ENCODE measurements around the gene EPHA8. TPM values are rescaled to one million over a fixed set of nuclear protein-coding genes. Genes with fewer than 3 reads are reported as not detected.

Gene EPHA8
- polyA plus RNA-seq, 6 donors from 2014 or later = not detected

DNA sequence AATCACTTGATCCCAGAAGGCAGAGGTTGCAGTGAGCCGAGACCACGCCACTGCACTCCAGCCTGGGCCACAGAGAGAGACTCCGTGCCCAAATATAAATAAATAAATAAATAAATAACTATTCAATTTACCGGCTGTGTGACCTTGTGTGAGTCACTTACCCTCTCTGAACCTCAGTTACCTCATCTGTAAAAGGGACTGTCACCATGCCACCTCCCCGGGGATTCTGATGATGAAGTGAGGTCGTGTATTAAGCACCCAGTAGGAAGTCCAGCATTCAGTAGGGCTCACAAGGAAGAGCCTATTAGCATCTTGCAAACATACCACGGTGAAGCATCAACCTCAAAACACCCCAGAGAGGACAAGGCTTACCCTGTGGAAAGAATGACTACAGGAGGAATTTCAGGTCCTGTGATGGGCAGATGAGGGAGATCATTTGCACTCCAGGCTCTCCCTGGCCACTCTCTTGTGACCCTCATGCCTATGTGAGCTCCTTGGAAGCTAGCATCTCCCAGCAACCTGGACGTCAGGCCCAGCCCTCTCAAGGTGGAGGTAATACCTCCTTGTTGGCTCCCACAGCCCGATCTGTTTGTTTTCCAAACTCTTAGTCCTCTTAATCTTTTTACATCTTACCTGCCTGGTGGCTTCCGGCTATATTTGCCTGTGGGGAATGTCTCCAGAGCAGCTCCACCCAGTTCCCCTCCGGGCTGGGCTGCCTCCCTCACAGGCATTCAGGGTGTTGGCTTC, 65.6 kb downstream of the EPHA8 start:
- Mint-ChIP-seq H3K4me1 (no peaks in the 10 kb centered on the region), H3K9me3 (no peaks in the 10 kb centered on the region), H3K36me3 (no peaks in the 10 kb centered on the region), H3K27me3 (peaks cover 56 to 84% (median 69%) of the 10 kb centered on the region in 3 donors), H3K27ac (no peak overlapping the region), H3K4me3 (no peak overlapping the region)
- ATAC-seq (ENCODE audit: low read depth in 2 of 2) (no peak), DNase-seq (no peak)

DNA sequence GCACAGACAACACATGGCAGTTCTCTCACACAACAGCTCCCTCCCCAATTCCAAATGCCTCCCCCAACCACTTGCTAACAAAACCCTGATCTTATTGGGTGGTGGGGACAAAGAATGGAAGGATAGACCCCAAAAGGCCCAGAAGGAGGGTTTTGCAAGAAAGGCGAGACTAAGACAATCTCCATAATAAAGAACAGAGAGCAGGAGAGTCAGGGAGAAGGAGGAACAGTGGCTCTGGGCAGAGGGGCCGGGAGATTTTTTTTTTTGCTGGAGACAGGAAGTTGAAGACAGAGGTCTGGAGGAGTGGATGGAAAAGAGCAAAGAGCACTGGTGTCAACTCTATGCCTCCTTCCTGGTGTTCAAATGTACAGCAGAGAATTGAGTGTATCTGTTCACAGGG, 66.6 kb downstream of the EPHA8 start:
- H3K36me3 Mint-ChIP-seq = no peaks in the 10 kb centered on the region
- no peak overlapping the region for H3K4me3 Mint-ChIP-seq
- no peaks in the 10 kb centered on the region for H3K4me1 Mint-ChIP-seq
- H3K9me3 Mint-ChIP-seq = peaks cover 0 to 1% (median 0%) of the 10 kb centered on the region in 7 donors
- no peak overlapping the region for H3K27ac Mint-ChIP-seq
- DNase-seq (no peak), ATAC-seq (ENCODE audit: low read depth in 2 of 2) (no peak)
- peaks cover 47 to 74% (median 62%) of the 10 kb centered on the region in 3 donors for H3K27me3 Mint-ChIP-seq

DNA sequence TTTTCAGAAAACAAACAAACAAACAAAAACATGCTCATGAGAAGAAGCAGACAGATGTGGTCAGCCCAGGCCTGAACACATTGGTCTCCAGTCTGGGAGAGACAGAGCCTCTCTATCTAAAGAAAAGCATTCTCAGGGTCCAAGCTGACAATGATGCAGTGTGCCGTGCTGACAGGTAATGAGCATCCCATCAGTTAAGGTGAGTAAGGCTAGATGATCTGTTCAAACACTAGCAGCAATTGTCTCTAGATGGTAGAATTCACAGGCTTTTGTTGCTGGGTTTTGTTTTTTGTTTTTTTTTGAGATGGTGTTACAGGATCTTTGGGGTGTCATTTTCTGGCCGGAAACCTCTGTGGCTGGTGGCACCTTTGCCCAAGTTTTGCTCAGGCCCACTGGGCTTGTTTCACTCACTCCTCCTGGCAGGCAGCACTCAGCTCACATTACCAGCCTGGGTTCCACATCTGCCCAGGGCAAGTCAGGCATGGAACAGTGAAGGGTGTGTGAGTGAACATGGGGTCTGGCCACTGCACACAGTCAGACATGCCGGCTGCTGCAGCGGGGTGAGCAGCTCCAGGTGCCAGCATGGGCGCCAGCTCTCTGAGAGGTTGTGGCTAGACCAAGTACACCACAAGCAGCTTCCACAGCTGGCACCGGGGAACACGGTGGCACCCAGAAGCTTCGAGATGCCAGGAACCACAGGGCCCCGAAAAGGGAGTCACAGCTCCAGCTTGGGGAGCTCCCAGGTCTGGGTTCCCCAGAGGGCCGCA, 70.6 kb downstream of the EPHA8 start:
- DNase-seq (no peak), ATAC-seq (ENCODE audit: low read depth in 2 of 2) (no peak)
- Mint-ChIP-seq H3K4me1 (no peaks in the 10 kb centered on the region), H3K4me3 (peak overlapping the region in 1 of 8 donors; percentile 6), H3K36me3 (no peaks in the 10 kb centered on the region), H3K27me3 (peaks cover 47 to 48% (median 48%) of the 10 kb centered on the region in 3 donors), H3K27ac (peak overlapping the region in 1 of 6 donors; percentile 83), H3K9me3 (peaks cover 0 to 1% (median 0%) of the 10 kb centered on the region in 7 donors)

DNA sequence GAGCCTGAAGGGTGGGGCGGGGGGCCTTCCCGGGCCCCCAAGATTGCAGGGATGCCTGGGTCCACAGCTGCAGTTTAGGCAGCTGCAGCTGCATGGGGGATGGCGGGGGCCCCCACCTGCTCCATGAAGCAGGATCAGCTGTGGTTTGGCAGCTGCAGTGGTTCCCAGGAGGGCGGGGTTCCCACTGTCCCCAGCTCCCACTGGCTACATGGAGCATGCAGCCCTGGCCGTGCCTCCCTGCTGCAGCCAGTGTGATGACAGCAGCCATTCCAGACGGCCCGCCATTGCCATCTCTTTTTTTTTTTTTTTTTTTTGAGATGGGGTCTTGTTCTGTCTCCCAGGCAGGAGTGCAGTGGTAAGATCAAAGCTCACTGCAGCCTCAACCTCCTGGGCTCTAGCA, 72.1 kb downstream of the EPHA8 start:
- Mint-ChIP-seq H3K36me3 (no peaks in the 10 kb centered on the region), H3K27me3 (peaks cover 32 to 34% (median 33%) of the 10 kb centered on the region in 3 donors), H3K4me1 (no peaks in the 10 kb centered on the region), H3K9me3 (peaks cover 0 to 1% (median 0%) of the 10 kb centered on the region in 7 donors), H3K4me3 (no peak overlapping the region), H3K27ac (no peak overlapping the region)
- DNase-seq = no peak
- no peak for ATAC-seq (ENCODE audit: low read depth in 2 of 2)

DNA sequence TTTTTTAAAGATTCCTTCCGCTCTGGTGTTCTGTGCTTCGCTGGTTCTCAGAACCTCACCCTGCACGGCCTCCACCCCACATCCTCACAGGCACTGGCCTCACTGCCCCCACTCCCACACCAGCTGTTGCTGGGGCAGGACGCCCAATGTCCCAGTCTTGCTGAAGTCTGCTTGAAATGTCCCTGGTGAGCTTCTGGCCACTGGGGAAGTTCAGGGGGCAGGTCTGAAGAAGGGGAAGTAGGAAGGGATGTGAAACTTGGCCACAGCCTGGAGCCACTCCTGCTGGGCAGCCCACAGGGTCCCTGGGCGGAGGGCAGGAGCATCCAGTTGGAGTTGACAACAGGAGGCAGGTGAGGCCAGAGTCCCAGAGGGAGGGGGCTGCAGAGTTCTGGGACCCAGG, 73.1 kb downstream of the EPHA8 start, which contains the start of gene C1QA:
Gene C1QA, plus strand, starts transcription at position 276 of the 400 bp plus-strand sequence. CDS start 989 bp downstream, outside the sequence.
- H3K27ac Mint-ChIP-seq = no peak within 1 kb of the TSS
- H3K4me3 Mint-ChIP-seq = no peak within 1 kb of the TSS
- ATAC-seq (ENCODE audit: low read depth in 2 of 2) (no peak), DNase-seq (no peak)
- peaks cover 0 to 1% (median 0%) of the 10 kb centered on the region in 7 donors for H3K9me3 Mint-ChIP-seq
- H3K27me3 Mint-ChIP-seq = peaks cover 26 to 33% (median 29%) of the 10 kb centered on the region in 3 donors
- H3K4me1 Mint-ChIP-seq = no peaks in the 10 kb centered on the region
- H3K36me3 Mint-ChIP-seq = no peaks in the 10 kb centered on the region

DNA sequence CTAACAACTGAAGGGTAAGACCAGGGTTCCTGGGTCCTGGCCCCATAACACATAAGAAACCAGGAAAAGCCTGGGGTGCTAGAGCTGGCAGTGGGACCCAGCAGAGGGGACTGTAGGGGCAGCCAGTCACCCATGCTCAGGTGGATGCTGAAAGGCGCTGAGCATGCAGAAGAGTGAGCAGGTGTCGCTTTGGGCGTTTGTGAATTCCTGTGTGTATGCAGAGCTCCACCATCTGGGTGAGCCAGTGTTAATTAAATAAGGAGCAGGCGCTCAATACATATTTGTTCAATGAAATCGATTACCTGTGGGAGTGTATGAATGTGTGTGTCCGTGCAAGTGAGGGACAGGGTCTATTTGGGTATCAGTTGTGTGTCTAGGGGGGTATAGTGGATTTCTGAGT, 73.6 kb downstream of the EPHA8 start:
- H3K36me3 Mint-ChIP-seq = no peaks in the 10 kb centered on the region
- H3K4me3 Mint-ChIP-seq = no peak overlapping the region
- H3K4me1 Mint-ChIP-seq = no peaks in the 10 kb centered on the region
- peaks cover 20 to 33% (median 28%) of the 10 kb centered on the region in 3 donors for H3K27me3 Mint-ChIP-seq
- peaks cover 0 to 1% (median 0%) of the 10 kb centered on the region in 7 donors for H3K9me3 Mint-ChIP-seq
- no peak for DNase-seq
- ATAC-seq (ENCODE audit: low read depth in 2 of 2) = no peak
- no peak overlapping the region for H3K27ac Mint-ChIP-seq

DNA sequence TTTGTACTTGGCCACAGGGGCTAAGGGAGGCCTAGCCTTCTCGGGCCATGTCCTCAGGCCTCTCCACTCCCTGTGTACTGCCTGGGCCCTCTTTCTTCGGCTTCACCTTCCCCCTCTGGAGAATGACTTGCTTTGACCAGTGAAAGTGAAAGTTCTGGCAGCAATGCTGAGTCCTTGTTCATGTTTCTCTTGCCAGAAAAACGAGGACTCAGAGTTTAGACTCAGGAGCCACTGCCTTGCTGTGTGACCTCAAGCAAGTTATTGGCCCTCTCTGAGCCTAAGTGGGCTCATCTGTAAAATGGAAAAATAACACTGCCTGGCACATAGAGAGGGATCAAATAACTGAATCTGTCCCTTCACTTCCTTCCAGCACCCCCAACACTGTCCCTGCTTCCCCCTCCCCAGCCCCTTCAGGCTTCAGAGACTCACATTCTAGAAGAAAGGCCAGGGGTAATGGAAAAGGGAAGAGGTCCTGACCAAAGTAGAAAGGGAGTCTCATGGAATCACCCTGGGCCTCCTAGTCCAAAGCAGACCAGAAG, 74.7 kb downstream of the EPHA8 start:
- no peak overlapping the region for H3K4me3 Mint-ChIP-seq
- H3K9me3 Mint-ChIP-seq = peaks cover 0 to 1% (median 0%) of the 10 kb centered on the region in 7 donors
- no peaks in the 10 kb centered on the region for H3K4me1 Mint-ChIP-seq
- peak overlapping the region in 1 of 6 donors; percentile 44 for H3K27ac Mint-ChIP-seq
- no peak for DNase-seq
- peaks cover 20 to 37% (median 28%) of the 10 kb centered on the region in 3 donors for H3K27me3 Mint-ChIP-seq
- no peak for ATAC-seq (ENCODE audit: low read depth in 2 of 2)
- no peaks in the 10 kb centered on the region for H3K36me3 Mint-ChIP-seq

DNA sequence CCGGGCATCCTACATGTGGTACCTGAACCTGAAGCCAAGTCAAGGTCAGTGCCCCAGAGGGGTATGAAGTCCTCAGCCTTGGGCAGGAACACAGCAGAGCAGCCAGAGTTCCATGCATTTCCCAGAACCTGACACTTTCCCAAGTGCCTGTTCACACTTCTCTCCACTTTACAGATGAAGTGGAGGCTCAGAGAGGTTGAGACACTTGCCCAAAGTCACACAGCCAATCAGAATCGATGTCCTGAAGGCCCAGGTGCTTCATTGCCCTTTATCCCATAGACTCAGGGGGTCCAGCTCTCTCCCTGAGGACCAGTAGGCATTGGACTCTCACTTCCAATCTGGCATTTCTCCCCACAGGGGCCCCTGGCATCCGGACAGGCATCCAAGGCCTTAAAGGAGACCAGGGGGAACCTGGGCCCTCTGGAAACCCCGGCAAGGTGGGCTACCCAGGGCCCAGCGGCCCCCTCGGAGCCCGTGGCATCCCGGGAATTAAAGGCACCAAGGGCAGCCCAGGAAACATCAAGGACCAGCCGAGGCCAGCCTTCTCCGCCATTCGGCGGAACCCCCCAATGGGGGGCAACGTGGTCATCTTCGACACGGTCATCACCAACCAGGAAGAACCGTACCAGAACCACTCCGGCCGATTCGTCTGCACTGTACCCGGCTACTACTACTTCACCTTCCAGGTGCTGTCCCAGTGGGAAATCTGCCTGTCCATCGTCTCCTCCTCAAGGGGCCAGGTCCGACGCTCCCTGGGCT, 75.4 kb downstream of the EPHA8 start:
- peaks cover 17 to 39% (median 22%) of the 10 kb centered on the region in 3 donors for H3K27me3 Mint-ChIP-seq
- no peak for DNase-seq

DNA sequence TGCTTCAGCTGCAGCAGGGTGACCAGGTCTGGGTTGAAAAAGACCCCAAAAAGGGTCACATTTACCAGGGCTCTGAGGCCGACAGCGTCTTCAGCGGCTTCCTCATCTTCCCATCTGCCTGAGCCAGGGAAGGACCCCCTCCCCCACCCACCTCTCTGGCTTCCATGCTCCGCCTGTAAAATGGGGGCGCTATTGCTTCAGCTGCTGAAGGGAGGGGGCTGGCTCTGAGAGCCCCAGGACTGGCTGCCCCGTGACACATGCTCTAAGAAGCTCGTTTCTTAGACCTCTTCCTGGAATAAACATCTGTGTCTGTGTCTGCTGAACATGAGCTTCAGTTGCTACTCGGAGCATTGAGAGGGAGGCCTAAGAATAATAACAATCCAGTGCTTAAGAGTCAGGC, 76.0 kb downstream of the EPHA8 start:
- Mint-ChIP-seq H3K4me3 (no peak overlapping the region), H3K36me3 (no peaks in the 10 kb centered on the region), H3K27ac (peak overlapping the region in 1 of 6 donors; percentile 27), H3K9me3 (peaks cover 0 to 1% (median 0%) of the 10 kb centered on the region in 7 donors), H3K27me3 (peaks cover 15 to 36% (median 19%) of the 10 kb centered on the region in 3 donors), H3K4me1 (no peaks in the 10 kb centered on the region)
- DNase-seq = no peak
- peak in 1 of 2 donors; percentile 28 for ATAC-seq (ENCODE audit: low read depth in 2 of 2)

More for the DNA sequence above, 75.4 kb downstream of the EPHA8 start:
- Mint-ChIP-seq H3K36me3 (no peaks in the 10 kb centered on the region), H3K4me3 (no peak overlapping the region), H3K4me1 (no peaks in the 10 kb centered on the region), H3K9me3 (peaks cover 0 to 1% (median 0%) of the 10 kb centered on the region in 7 donors), H3K27ac (no peak overlapping the region)
- ATAC-seq (ENCODE audit: low read depth in 2 of 2) = no peak

DNA sequence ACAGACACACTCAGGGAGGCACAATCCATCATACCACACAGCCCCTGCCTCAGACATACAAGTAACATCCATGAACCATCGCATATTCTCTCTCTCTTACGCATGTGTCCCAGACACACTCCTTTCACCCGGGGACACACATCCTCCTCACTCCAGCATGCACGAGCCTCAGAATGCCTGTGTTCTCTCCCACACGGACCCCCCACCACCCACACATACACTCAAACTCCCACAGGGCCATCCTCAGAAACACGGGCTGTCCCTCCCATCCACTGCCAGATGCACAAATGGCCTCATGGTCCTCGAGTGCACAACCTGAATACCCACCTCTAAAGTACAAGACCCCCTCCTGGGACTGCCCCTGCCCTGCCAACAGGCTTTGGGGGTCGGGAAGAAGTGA, 78.0 kb downstream of the EPHA8 start:
- H3K4me1 Mint-ChIP-seq = no peaks in the 10 kb centered on the region
- no peaks in the 10 kb centered on the region for H3K36me3 Mint-ChIP-seq
- DNase-seq = no peak
- peak overlapping the region in 2 of 6 donors; percentile 11 to 49 for H3K27ac Mint-ChIP-seq
- no peaks in the 10 kb centered on the region for H3K9me3 Mint-ChIP-seq
- ATAC-seq (ENCODE audit: low read depth in 2 of 2) = no peak
- peak overlapping the region in 1 of 8 donors; percentile 24 for H3K4me3 Mint-ChIP-seq
- H3K27me3 Mint-ChIP-seq = peaks cover 17 to 47% (median 35%) of the 10 kb centered on the region in 3 donors

DNA sequence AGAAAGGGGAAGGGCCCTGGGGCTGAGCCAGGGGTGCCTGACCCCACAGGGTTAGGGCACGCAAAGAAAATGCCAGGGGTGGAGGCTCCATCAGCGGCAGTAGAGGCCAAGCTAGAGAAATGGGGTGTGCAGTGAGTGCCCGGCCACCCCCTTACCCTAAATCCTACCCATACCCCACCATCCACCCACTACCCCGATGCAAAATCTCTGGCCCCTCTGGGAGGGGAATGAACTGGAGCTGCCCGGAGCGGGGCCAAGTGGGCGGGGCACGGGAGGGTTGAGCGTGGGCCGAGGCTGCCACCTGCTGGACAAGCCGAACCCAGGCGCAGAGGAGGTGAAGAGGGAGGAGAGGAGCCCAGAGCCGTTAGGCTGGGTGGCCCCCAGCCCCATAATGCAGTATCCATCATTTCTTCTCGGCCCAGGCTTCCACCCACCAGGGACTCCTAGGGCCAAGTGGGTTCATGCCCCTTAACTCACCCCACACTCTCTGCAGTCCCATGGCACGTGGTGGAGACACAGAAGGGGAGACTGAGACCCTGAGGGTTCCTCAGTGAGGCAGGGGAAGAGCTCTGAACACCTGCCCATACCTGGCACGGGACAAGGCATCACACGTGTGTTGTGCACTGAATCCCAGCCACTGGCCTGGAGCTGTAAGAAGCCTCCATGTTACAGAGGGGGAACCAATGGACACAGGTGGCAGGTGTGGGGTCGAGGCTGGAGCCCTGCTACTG, 78.8 kb downstream of the EPHA8 start:
- peak; percentile 78 to 82 for ATAC-seq (ENCODE audit: low read depth in 2 of 2)
- Mint-ChIP-seq H3K27me3 (peaks cover 12 to 40% (median 31%) of the 10 kb centered on the region in 3 donors), H3K4me1 (no peaks in the 10 kb centered on the region), H3K4me3 (no peak overlapping the region), H3K36me3 (no peaks in the 10 kb centered on the region), H3K9me3 (no peaks in the 10 kb centered on the region), H3K27ac (no peak overlapping the region)
- peak; percentile 57 for DNase-seq

DNA sequence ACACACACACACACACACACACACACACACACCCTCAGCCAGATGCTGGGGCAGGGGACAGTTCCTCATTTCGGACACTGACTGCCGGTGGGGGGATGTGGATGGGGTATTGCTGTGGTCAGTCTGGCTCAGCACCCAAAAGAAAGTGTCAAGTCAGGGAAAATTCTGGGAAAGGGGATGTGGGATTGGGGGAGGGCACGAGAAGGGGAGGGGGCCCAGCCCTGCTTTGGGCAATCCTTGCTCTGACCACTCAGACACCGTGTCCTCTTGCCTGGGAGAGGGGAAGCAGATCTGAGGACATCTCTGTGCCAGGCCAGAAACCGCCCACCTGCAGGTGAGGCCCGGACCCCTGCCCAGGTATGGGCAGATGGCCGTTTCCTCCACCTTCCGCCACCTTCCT, 80.1 kb downstream of the EPHA8 start, which contains the start of gene C1QC:
Gene C1QC, plus strand, starts transcription at position 253 of the 400 bp plus-strand sequence. CDS start 391 bp downstream, outside the sequence.
- ATAC-seq (ENCODE audit: low read depth in 2 of 2) (no peak), DNase-seq (no peak)
- Mint-ChIP-seq H3K4me1 (no peaks in the 10 kb centered on the region), H3K27ac (no peak within 1 kb of the TSS), H3K9me3 (no peaks in the 10 kb centered on the region), H3K4me3 (no peak within 1 kb of the TSS), H3K27me3 (peaks cover 6 to 35% (median 35%) of the 10 kb centered on the region in 3 donors), H3K36me3 (no peaks in the 10 kb centered on the region)
